ENCODE measurements around the gene SUPT5H.
"Not testable (repeated sequence)": the region's sequence is repeated elsewhere in the genome, so short reads cannot be mapped to it uniquely, and the experiment has no call there.

Gene SUPT5H

DNA sequence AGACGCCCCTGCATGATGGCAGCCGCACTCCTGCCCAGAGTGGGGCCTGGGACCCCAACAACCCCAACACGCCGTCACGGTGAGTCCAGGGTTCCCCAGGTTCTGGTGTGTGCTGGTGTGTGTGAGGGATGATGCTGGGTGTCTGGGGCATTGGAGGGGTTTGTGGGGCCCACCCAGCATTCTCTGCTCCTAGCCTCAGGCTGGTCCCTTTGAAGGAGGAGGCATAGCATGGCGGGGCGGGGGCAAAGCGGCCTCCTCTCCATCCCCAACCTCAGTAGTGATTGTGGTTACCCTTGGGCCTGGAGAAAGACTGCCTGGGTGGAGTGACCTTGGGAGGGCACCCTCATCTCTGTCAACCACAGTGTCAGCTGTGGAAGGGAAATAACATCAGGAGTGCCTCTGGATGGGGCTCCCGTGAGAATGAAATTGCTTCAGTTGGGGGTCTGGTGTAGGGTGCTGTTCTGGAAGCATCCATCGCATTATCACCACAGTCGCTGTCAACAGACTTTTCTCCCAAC, 28.1 kb downstream of the SUPT5H start:
- TF ChIP-seq, protein P1, sequence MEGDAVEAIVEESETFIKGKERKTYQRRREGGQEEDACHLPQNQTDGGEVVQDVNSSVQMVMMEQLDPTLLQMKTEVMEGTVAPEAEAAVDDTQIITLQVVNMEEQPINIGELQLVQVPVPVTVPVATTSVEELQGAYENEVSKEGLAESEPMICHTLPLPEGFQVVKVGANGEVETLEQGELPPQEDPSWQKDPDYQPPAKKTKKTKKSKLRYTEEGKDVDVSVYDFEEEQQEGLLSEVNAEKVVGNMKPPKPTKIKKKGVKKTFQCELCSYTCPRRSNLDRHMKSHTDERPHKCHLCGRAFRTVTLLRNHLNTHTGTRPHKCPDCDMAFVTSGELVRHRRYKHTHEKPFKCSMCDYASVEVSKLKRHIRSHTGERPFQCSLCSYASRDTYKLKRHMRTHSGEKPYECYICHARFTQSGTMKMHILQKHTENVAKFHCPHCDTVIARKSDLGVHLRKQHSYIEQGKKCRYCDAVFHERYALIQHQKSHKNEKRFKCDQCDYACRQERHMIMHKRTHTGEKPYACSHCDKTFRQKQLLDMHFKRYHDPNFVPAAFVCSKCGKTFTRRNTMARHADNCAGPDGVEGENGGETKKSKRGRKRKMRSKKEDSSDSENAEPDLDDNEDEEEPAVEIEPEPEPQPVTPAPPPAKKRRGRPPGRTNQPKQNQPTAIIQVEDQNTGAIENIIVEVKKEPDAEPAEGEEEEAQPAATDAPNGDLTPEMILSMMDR (IDR thresholded peaks at IDR 0.05; ENCODE audit: low read depth, low read length): no peak
- DNase-seq (ENCODE audit: low read depth, low spot score): no peak
- H3K4me3 ChIP-seq (ENCODE audit: low read depth, low read length): no peak overlapping the region
- in situ Hi-C loops (cut with HindIII; ENCODE audit: low sequenced_read_pairs): no loop called here

DNA sequence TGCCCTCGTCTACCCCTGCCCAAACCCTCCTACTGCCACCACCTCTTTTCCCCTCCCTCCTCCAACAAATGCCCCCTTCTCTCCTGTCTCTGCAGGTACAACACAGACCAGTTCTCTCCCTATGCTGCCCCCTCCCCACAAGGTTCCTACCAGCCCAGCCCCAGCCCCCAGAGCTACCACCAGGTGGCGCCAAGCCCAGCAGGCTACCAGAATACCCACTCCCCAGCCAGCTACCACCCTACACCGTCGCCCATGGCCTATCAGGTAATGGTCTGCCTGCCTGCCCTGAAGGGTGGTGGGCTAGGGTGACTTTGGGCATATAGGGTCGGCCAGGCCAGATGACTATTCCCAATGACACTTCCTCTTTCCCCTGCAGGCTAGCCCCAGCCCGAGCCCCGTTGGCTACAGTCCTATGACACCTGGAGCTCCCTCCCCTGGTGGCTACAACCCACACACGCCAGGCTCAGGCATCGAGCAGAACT, 28.8 kb downstream of the SUPT5H start:
- in situ Hi-C loops (cut with HindIII; ENCODE audit: low sequenced_read_pairs): no loop called here
- no peak overlapping the region for H3K4me3 ChIP-seq (ENCODE audit: low read depth, low read length)
- TF ChIP-seq, protein P1 (IDR thresholded peaks at IDR 0.05; ENCODE audit: low read depth, low read length): peak; percentile 93
- peak; percentile 13 for DNase-seq (ENCODE audit: low read depth, low spot score)

DNA sequence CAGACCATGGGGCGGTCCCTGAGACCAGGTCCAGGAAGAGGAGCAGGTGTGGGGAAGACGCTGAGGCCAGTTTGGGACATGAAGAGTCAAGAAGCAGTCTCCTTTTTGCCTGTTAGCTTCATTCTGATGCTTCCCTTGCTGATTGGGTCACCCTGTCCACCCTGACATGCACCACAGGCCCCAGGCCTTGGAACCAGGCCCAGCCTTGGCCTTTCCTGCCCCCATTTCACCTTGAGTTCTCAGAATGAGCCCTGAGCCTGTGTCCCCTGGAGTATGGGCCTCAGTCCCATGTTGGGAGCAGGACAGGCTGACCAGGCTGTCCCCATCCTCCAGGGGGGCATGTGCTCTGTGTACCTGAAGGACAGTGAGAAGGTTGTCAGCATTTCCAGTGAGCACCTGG, 30.4 kb downstream of the SUPT5H start:
- TF ChIP-seq, protein P1 (IDR thresholded peaks at IDR 0.05; ENCODE audit: low read depth, low read length): no peak
- no peak overlapping the region for H3K4me3 ChIP-seq (ENCODE audit: low read depth, low read length)
- in situ Hi-C loops (cut with HindIII; ENCODE audit: low sequenced_read_pairs): no loop called here
- DNase-seq (ENCODE audit: low read depth, low spot score): no peak

DNA sequence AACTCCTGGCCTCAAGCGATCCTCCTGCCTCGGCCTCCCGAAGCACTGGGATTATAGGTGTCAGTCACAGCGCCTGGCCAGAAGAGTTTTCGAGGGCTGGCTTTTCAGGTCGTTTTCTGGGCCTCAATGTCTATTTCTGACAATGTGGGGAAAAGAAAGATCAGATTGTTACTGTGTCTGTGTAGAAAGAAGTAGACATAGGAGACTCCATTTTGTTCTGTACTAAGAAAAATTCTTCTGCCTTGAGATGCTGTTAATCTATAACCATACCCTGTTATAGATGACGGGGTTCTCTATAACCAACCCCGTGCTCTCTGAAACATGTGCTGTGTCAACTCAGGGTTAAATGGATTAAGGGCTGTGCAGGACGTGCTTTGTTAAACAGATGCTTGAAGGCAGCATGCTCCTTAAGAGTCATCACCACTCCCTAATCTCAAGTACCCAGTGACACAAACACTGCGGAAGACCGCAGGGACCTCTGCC, 34.0 kb downstream of the SUPT5H start:
- in situ Hi-C loops (cut with HindIII; ENCODE audit: low sequenced_read_pairs); H3K4me3 ChIP-seq (ENCODE audit: low read depth, low read length): not testable (repeated sequence)

DNA sequence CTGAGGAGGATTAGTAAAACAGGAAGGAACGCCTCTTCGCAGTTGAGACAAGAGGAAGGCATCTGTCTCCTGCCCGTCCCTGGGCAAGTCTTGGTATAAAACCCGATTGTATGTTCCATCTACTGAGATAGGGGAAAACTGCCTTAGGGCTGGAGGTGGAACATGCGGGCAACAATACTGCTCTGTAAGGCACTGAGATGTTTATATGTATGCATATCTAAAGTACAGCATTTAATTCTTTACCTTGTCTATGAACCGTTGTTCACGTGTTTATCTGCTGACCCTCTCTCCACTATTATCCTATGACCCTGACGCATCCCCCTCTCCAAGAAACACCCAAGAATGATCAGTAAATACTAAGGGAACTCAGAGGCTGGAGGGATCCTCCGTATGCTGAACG, 34.5 kb downstream of the SUPT5H start:
- TF ChIP-seq, protein P1 (IDR thresholded peaks at IDR 0.05; ENCODE audit: low read depth, low read length): no peak
- H3K4me3 ChIP-seq (ENCODE audit: low read depth, low read length): no peak overlapping the region
- in situ Hi-C loops (cut with HindIII; ENCODE audit: low sequenced_read_pairs): no loop called here
- no peak for DNase-seq (ENCODE audit: low read depth, low spot score)

More for the DNA sequence above, 34.0 kb downstream of the SUPT5H start:
- not testable (repeated sequence) for DNase-seq (ENCODE audit: low read depth, low spot score)

DNA sequence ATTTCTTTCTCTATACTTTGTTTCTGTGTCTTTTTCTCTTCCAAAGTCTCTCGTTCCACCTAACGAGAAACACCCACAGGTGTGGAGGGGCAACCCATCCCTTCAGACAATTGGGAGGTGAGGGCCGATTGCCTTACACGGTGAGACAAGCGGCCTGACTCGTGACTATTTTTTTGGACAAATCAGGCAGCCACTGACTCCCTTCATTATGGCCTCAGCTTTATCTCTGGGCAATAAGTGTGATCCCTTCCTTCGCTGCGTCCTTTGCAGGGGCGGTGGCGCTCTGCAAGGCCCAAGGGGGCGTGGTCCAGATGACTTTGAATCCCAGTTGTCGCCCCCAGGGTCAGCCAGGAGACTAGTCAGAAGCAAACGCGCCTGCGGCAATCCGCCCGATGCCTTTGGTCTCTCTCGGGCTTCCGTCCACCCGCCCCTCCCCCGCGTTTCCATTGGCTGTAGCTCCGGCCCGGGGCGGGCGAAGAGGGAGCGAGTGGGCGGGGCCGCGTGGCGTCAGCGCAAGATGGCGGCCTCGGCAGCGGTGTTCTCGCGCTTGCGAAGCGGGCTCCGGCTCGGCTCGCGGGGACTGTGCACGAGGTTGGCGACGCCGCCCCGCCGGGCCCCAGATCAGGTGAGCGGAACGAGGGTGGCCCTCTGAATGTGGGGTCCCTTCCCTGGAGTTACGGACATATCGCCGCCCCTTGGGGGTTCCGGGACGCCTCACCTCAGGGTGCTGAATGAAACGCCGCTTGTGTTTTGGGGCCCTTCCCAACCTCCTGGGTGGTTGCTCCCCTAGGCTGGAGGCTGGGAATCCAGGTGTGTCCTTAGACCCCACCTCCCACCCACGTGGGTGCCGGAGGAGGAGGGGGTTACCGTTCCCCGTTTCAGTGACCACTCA, 35.2 kb downstream of the SUPT5H start, which contains the start of gene TIMM50:
Gene TIMM50 (plus strand): TSS at position 502 of the 892 bp plus-strand sequence. CDS start 16 bp downstream, at position 518.
- TF ChIP-seq, protein P1 (IDR thresholded peaks at IDR 0.05; ENCODE audit: low read depth, low read length): no peak
- in situ Hi-C loops (cut with HindIII; ENCODE audit: low sequenced_read_pairs): no loop called here
- H3K4me3 ChIP-seq (ENCODE audit: low read depth, low read length): peak within 1 kb of the TSS; percentile 100
- peak; percentile 93 for DNase-seq (ENCODE audit: low read depth, low spot score)

DNA sequence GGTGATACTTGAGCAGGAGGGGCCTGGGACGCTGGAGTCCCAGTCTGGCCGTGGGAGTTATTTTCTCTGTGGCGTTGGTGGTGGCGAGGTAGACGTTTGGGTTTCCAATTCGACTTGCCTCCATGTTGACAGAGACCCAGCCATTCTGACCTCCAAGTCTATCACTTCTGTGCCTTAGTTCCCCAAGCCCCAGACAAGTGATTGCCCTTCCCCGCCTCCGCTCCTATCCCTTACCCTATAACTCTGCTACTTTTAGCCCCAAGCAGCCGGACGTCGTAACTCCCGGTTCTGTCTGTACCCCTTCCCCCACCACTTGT, 35.8 kb downstream of the SUPT5H start:
- in situ Hi-C loops (cut with HindIII; ENCODE audit: low sequenced_read_pairs): no loop called here
- peak overlapping the region; percentile 100 for H3K4me3 ChIP-seq (ENCODE audit: low read depth, low read length)
- TF ChIP-seq, protein P1 (IDR thresholded peaks at IDR 0.05; ENCODE audit: low read depth, low read length): no peak
- no peak for DNase-seq (ENCODE audit: low read depth, low spot score)

Data from astrocyte of the spinal cord (primary cell).